K562 (cell line): Measurements from ENCODE around the gene ETHE1. TPM values are rescaled to one million over a fixed set of nuclear protein-coding genes. Genes with fewer than 3 reads are reported as not detected.
A peak's percentile ranks its signal among the peaks of the same experiment; 100 is the strongest.

Source experiments
- ATAC-seq: fragments of 200-7000 bp; cut with Tn5 transposase; 3 replicates; pipeline ENCODE4 v1.9.1; 2020; ENCODE audit warnings: moderate library complexity
- BruUV-seq: library from RNA; stranded (reverse); fragments of 400-500 nt; replicated peaks from 2 replicates; lab custom pipeline; 2021; lab: Mats Ljungman, UMichigan
- CTCF ChIA-PET: fragments of 300-600 bp; formaldehyde crosslinking; extraction: SDS; loops from one replicate; lab custom pipeline; 2021; ENCODE audit warnings: low intra/inter-chr PET ratio; lab: Yijun Ruan, JAX
- POLR2A ChIA-PET: fragments of 300-600, 350-650 bp; sonication (Branson Sonifier 250); formaldehyde crosslinking; extraction: SDS; loops from one replicate; lab custom pipeline; 2021; ENCODE audit warnings: antibody characterized with exemption, inconsistent platforms; lab: Yijun Ruan, JAX
- DNase-seq, 4 experiments: peaks; one replicate each; pipeline versions ENCODE4 v3.0.0 to v3.0.0-alpha.2; 2011 to 2018; ENCODE audit warnings: low spot score in 3 of 4, mixed read lengths in 3 of 4; ENCODE audit errors: extremely low read depth in 1 of 4
- FAIRE-seq: peaks from 2 replicates; lab custom pipeline; 2011; peaks lifted over from hg19 to GRCh38; lab: Jason Lieb, UNC
- H2AFZ ChIP-seq: 2 replicates; pipeline ENCODE4 v1.6.0; 2011; ENCODE audit warnings: low read depth, low read length, control low read depth, inconsistent platforms
- H3K27ac ChIP-seq: fragments of 200-600 bp; 3 replicates; pipeline ENCODE4 v1.8.0; 2011; ENCODE audit warnings: low read depth, mild to moderate bottlenecking, control low read depth, inconsistent platforms, low read length, moderate library complexity, mixed read lengths; ENCODE audit errors: extremely low read depth
- H3K27me3 ChIP-seq, 2 experiments: fragments of 300-600 bp in 1 of 2; 2 replicates in 1 of 2; 3 replicates in 1 of 2; pipeline versions ENCODE4 v1.6.0 to v1.8.0; 2011; ENCODE audit warnings: inconsistent platforms in 2 of 2, low read length in 2 of 2, mild to moderate bottlenecking in 1 of 2, mixed read lengths in 1 of 2, moderate library complexity in 1 of 2; ENCODE audit not compliant: control insufficient read depth in 2 of 2, insufficient read depth in 2 of 2
- H3K36me3 ChIP-seq: fragments of 300-600 bp; 3 replicates; pipeline ENCODE4 v1.8.0; 2011; ENCODE audit warnings: mild to moderate bottlenecking, low read length, inconsistent platforms; ENCODE audit not compliant: control insufficient read depth, insufficient read depth
- H3K4me1 ChIP-seq, 2 experiments: fragments of 200-600 bp in 1 of 2; replicated peaks in 1 of 2; 2 replicates in 1 of 2; 3 replicates in 1 of 2; pipeline versions ENCODE4 v1.5.1 to v1.8.0; 2011; ENCODE audit warnings: inconsistent platforms in 2 of 2, low read length in 2 of 2, mild to moderate bottlenecking in 1 of 2, mixed read lengths in 1 of 2, moderate library complexity in 1 of 2; ENCODE audit not compliant: control insufficient read depth in 2 of 2, insufficient read depth in 2 of 2
- H3K4me2 ChIP-seq: 2 replicates; pipeline ENCODE4 v1.6.1; 2011; ENCODE audit warnings: low read length, control low read depth, inconsistent platforms, mixed read lengths; ENCODE audit not compliant: insufficient read depth
- H3K4me3 ChIP-seq: fragments of 200-600 bp; sonication (generic), shearing (Covaris generic); 2 replicates; pipeline ENCODE4 v1.5.1; 2016; ENCODE audit warnings: control low read depth, inconsistent platforms
- H3K79me2 ChIP-seq: fragments of 200-600 bp; 3 replicates; pipeline ENCODE4 v1.8.0; 2011; ENCODE audit warnings: low read length, inconsistent platforms; ENCODE audit not compliant: control insufficient read depth, insufficient read depth
- H3K9ac ChIP-seq, 2 experiments: 2 replicates each; pipeline versions ENCODE4 v1.6.0 to v1.6.1; 2011; ENCODE audit warnings: low read depth in 2 of 2, low read length in 2 of 2, control low read depth in 1 of 2, inconsistent platforms in 1 of 2, mild to moderate bottlenecking in 1 of 2, mixed read lengths in 1 of 2; ENCODE audit not compliant: insufficient read depth in 1 of 2
- H3K9me1 ChIP-seq: one replicate; pipeline ENCODE4 v1.6.0; 2011; ENCODE audit warnings: inconsistent platforms, mild to moderate bottlenecking, low read length, moderate library complexity; ENCODE audit not compliant: control insufficient read depth, insufficient read depth
- H3K9me3 ChIP-seq: replicated peaks from 2 replicates; pipeline ENCODE4 v1.5.1; 2011; ENCODE audit warnings: low read depth, low read length, inconsistent platforms; ENCODE audit not compliant: control insufficient read depth, insufficient read depth
- H4K20me1 ChIP-seq: replicated peaks from 2 replicates; pipeline ENCODE4 v1.6.1; 2011; ENCODE audit warnings: low read length, inconsistent platforms, mixed read lengths; ENCODE audit not compliant: control insufficient read depth, insufficient read depth
- POLR2H ChIP-seq: IDR thresholded peaks from 2 replicates; pipeline ENCODE4 v1.6.1; 2016; ENCODE audit warnings: missing genetic modification characterization, low read depth, mild to moderate bottlenecking, control low read depth, missing compliant biosample characterization, moderate library complexity
- RBM25 ChIP-seq: fragments of 200-400 bp; formaldehyde crosslinking; IDR thresholded peaks from 2 replicates; pipeline ENCODE4 v1.6.1; 2018; ENCODE audit warnings: low read length, low read depth, moderate library complexity; ENCODE audit not compliant: severe bottlenecking
- ZBTB11 ChIP-seq, 3 experiments: fragments of 200-800 bp in 1 of 3; fragments of 250-450 bp in 1 of 3; fragments of 450-650 bp in 1 of 3; sonication (Bioruptor Pico) in 1 of 3; sonication (Bioruptor generic) in 1 of 3; formaldehyde crosslinking in 1 of 3; IDR thresholded peaks; 2 replicates each; pipeline versions ENCODE4 v1.6.1 to v1.8.0; 2016 to 2022; ENCODE audit warnings: mild to moderate bottlenecking in 2 of 3, missing genetic modification characterization in 2 of 3, missing compliant biosample characterization in 1 of 3, moderate library complexity in 1 of 3
- ZFP91 ChIP-seq: sonication (generic); formaldehyde crosslinking; IDR thresholded peaks from 2 replicates; pipeline ENCODE4 v1.8.0; 2022; ENCODE audit warnings: mild to moderate bottlenecking, missing genetic modification reagents
- WGBS: fragments of 100-300 bp; shearing (Covaris generic); methylation state at CpG from one replicate; pipeline ENCODE4 v1.1.6; 2016; ENCODE audit warnings: low coverage, mixed read lengths; ENCODE audit not compliant: insufficient coverage; ENCODE audit errors: missing lambda C conversion rate; 5-methylcytosine and 5-hydroxymethylcytosine counted together
- in situ Hi-C: fragments of 300-500 bp; cut with MboI; formaldehyde crosslinking; loops from 4 replicates; pipeline ENCODE4 v1.15.0; 2018; ENCODE audit warnings: inconsistent platforms, mixed read lengths
- intact Hi-C: fragments of 100-400 bp; cut with micrococcal nuclease; formaldehyde crosslinking; loops from 2 replicates; pipeline ENCODE4 v1.14.2; 2022
- polyA plus RNA-seq, 8 experiments: library from polyadenylated mRNA; depleted of rRNA in 4 of 8; stranded (reverse) in 5 of 8; unstranded in 3 of 8; fragments of >200 nt; fragmentation: Nextera tagmentation in 2 of 8; fragmentation: Illumina TruSeq in 1 of 8; extraction: Ambion mirVana in 2 of 8; extraction: Trizol in 1 of 8; gene quantifications; 2 replicates each; pipeline versions ENCODE4 v1.2.1 to v1.2.3, GENCODE V29; 2011 to 2014; ENCODE audit warnings: inconsistent platforms in 1 of 8, missing spikeins in 1 of 8
- total RNA-seq, 7 experiments: library from RNA; depleted of rRNA in 6 of 7; stranded (reverse); fragments of >200 nt in 6 of 7; fragmentation: Illumina TruSeq in 2 of 7; extraction: Trizol in 2 of 7; gene quantifications; 2 replicates each; pipeline versions ENCODE4 v1.2.1 to v1.2.3, GENCODE V29; 2011 to 2021; ENCODE audit warnings: low replicate concordance in 1 of 7

Gene ETHE1
- total and polyA plus RNA-seq, 9 of the 15 experiments (the other 6 are each of a cell fraction or from before 2014, with no cell fraction given): 2.9 to 21.0 (median 10.2) TPM

- intact Hi-C loops (no loop called here), in situ Hi-C loops (no loop called here)
- ATAC-seq (no peak), FAIRE-seq (no peak), DNase-seq (peak in 1 of 4 experiments; percentile 3)
- H2AFZ ChIP-seq: peak overlapping the region; percentile 68
- no peak overlapping the region for H3K27ac ChIP-seq
- 0 out of 2 replicates have a peak, but pooled peaks have one; percentile 3 for TF ChIP-seq POLR2H
- TF ChIP-seq RBM25: peak; percentile 42
- no peak for TF ChIP-seq ZFP91 (CRISPR knock-in tag)
- no peak for TF ChIP-seq ZBTB11 (CRISPR knock-in tag; IDR thresholded peaks at IDR 0.05)
- 32% methylated on average over 13 of the region's 13 CpGs for WGBS
- no peaks in the 10 kb centered on the region for H3K36me3 ChIP-seq
- peak overlapping the region; percentile 89 for H3K4me2 ChIP-seq
- peaks cover 10 to 41% of the 10 kb centered on the region in 2 experiments for H3K4me1 ChIP-seq
- H4K20me1 ChIP-seq: no peaks in the 10 kb centered on the region
- BruUV-seq: no TSS peak
- POLR2A ChIA-PET: interaction anchor here (0.6 to 1.6 kb wide), 4 partner anchors 7 to 138 kb away, joined by 3 to 5 read pairs (median 3); no protein-coding TSS in a partner anchor
- H3K79me2 ChIP-seq: no peaks in the 10 kb centered on the region
- no peaks in the 10 kb centered on the region for H3K9me1 ChIP-seq
- CTCF ChIA-PET: no interaction called here
- no peak overlapping the region for H3K4me3 ChIP-seq
- peak overlapping the region in 1 of 2 experiments; percentile 58; a peak in 1 of 4 replicates for H3K9ac ChIP-seq
- H3K9me3 ChIP-seq: no peaks in the 10 kb centered on the region
- H3K27me3 ChIP-seq: no peaks in the 10 kb centered on the region
Observed at GRCh38 chr19:43527860-43528622, 1.0 kb upstream of the ETHE1 start.
